Breast epithelium (tissue), 3 donors: Measurements from ENCODE around the gene WNT7B.

Source experiments
- POLR2A ChIP-seq: fragments of 450-650 bp; IDR thresholded peaks from one replicate; pipeline ENCODE4 v1.6.1; 2016; ENCODE audit warnings: antibody characterized with exemption, mild to moderate bottlenecking, moderate library complexity
- TF ChIP-seq, protein P1 (sequence below), 3 donors: fragments of 450-650 bp; IDR thresholded peaks; one replicate each; pipeline ENCODE4 v1.5.1; 2016 to 2017; ENCODE audit warnings: antibody characterized with exemption in 3 of 3, mild to moderate bottlenecking in 3 of 3, moderate library complexity in 3 of 3

- TF ChIP-seq, protein P1, sequence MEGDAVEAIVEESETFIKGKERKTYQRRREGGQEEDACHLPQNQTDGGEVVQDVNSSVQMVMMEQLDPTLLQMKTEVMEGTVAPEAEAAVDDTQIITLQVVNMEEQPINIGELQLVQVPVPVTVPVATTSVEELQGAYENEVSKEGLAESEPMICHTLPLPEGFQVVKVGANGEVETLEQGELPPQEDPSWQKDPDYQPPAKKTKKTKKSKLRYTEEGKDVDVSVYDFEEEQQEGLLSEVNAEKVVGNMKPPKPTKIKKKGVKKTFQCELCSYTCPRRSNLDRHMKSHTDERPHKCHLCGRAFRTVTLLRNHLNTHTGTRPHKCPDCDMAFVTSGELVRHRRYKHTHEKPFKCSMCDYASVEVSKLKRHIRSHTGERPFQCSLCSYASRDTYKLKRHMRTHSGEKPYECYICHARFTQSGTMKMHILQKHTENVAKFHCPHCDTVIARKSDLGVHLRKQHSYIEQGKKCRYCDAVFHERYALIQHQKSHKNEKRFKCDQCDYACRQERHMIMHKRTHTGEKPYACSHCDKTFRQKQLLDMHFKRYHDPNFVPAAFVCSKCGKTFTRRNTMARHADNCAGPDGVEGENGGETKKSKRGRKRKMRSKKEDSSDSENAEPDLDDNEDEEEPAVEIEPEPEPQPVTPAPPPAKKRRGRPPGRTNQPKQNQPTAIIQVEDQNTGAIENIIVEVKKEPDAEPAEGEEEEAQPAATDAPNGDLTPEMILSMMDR (IDR thresholded peaks at IDR 0.05): no peak
- TF ChIP-seq POLR2A: no peak
These were observed 3.8 kb upstream of the WNT7B start for GRCh38 chr22:45980761-45981160.
